OCI-LY3 (cell line): ENCODE data around the gene EXOC3L2.

Source experiments
- H2AFZ ChIP-seq: fragments of 200-600, 300-600 bp; shearing (Covaris generic); 2 replicates; pipeline ENCODE4 v1.6.0; 2014; ENCODE audit warnings: antibody characterized with exemption, low read depth, low read length
- H3K27ac ChIP-seq: fragments of 200-600, 300-600 bp; sonication (generic); 2 replicates; pipeline ENCODE4 v1.5.1; 2014; ENCODE audit warnings: mild to moderate bottlenecking, low read length, moderate library complexity, mixed read lengths
- H3K27me3 ChIP-seq: fragments of 200-600, 300-600 bp; sonication (generic); 2 replicates; pipeline ENCODE4 v1.6.1; 2014; ENCODE audit warnings: low read depth, low read length, mixed read lengths
- H3K36me3 ChIP-seq: fragments of 200-600, 300-600 bp; sonication (generic); replicated peaks from 2 replicates; pipeline ENCODE3; 2014; ENCODE audit warnings: low read depth, low read length, mixed read lengths
- H3K4me1 ChIP-seq: fragments of 300-600, 200-600 bp; sonication (generic); 2 replicates; pipeline ENCODE4 v1.6.1; 2014; ENCODE audit warnings: low read length, mixed read lengths
- H3K4me2 ChIP-seq: fragments of 200-600, 300-600 bp; sonication (generic); 2 replicates; pipeline ENCODE4 v1.6.1; 2014; ENCODE audit warnings: low read length, mixed read lengths
- H3K4me3 ChIP-seq: fragments of 300-600, 200-600 bp; sonication (generic); 2 replicates; pipeline ENCODE4 v1.5.1; 2014; ENCODE audit warnings: antibody characterized with exemption, mild to moderate bottlenecking, low read length, moderate library complexity
- H3K79me2 ChIP-seq: fragments of 300-600, 200-600 bp; shearing (Covaris generic); 2 replicates; pipeline ENCODE4 v1.6.1; 2014; ENCODE audit warnings: mild to moderate bottlenecking, low read length, mixed read lengths
- H3K9ac ChIP-seq: fragments of 300-600, 200-600 bp; shearing (Covaris generic); 2 replicates; pipeline ENCODE4 v1.6.0; 2014; ENCODE audit warnings: mild to moderate bottlenecking, low read length, moderate library complexity
- H3K9me3 ChIP-seq: fragments of 200-600, 300-600 bp; shearing (Covaris generic); 2 replicates; pipeline ENCODE4 v1.6.1; 2014; ENCODE audit warnings: low read length, mixed read lengths; ENCODE audit not compliant: insufficient read depth
- H4K20me1 ChIP-seq: fragments of 200-600, 300-600 bp; sonication (generic); 2 replicates; pipeline ENCODE4 v1.6.1; 2016; ENCODE audit warnings: low read length, mixed read lengths; ENCODE audit not compliant: insufficient read depth
- EZH2phosphoT487 ChIP-seq: fragments of 200-600 bp; shearing (Covaris generic); IDR thresholded peaks from 2 replicates; pipeline ENCODE4 v1.6.1; 2018; ENCODE audit warnings: antibody characterized with exemption, mixed run types, low read depth
- TF ChIP-seq, protein P1 (sequence below): fragments of 200-600, 300-600 bp; sonication (generic); IDR thresholded peaks from 2 replicates; pipeline ENCODE4 v1.5.1; 2014; ENCODE audit warnings: antibody characterized with exemption, low read length, low read depth

EXOC3L2 gene

DNA sequence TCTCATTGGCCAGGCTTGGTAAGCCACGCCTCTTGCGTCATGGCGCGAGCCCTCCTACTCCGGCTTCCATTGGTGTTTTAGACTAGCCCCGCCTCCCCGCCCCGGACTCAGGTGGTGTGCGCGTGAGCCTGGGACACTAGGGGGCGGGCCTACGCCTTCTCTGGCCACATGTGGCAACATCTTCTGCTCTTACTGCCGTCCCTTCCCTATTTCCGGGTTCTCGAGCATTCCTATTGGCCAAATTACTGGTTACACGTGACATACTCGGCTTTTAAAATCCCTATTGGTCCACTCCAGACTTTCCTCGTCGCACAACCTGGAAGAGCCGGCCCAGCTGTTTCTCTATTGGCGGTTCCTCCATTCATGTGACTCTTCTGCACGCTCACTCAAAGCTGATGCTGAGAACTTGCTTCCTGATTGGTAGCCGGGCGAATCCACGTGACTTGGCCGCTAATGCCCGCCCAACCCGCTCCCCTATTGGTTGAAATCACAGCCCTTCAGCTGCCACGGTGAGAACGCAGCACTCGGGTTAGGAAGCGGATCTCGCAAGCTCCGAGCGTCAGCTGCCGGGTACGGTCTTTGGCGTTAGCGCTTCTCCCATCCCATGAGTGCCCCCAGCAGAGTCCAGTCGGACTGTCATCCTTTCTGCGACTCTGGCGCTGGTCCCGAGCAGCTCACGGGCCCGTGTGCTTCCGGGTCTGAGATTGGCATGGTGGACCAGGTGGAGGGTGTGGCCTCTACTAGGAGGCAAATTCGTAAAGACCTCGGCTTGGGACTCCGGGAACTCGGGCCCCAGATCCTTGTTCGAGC, 66.7 kb downstream of the EXOC3L2 start, which contains the start of gene BLOC1S3:
TSS of gene BLOC1S3 (plus strand) at position 523 of the 810 bp plus-strand sequence. CDS start 513 bp downstream, outside the sequence.
- peak within 1 kb of the TSS; percentile 92 for H3K4me3 ChIP-seq
- H4K20me1 ChIP-seq: no peaks in the 10 kb centered on the region
- H3K79me2 ChIP-seq: peaks cover 32% of the 10 kb centered on the region

DNA sequence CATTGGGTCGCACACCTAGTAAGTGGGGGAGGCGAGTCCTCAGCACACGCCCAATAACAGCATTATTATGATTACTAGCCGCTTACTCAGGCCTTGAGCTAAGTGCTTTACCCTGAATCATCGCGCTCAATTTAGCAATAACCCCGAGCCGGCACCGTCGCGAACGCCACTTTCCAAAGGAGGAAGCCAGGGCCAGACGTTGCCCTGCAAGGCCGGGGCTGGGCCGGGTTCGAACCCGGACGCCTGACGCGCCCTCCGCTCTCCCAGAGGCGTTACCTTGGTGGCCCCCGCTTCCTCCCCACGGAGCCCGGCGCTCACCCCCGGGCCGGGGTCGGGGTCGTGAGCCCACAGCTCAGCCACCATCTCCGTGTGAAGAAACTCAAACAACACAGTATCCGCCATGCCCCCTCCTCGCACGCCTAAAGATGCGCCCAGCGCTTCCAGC, 67.4 kb downstream of the EXOC3L2 start, which contains the start of gene TRAPPC6A:
TSS of gene TRAPPC6A (minus strand) at position 421 of the 445 bp plus-strand sequence. CDS start at position 402, 19 bp downstream.
- H3K4me1 ChIP-seq: peaks cover 8% of the 10 kb centered on the region; the same call in 1 of the 2 replicates
- no peaks in the 10 kb centered on the region for H3K9me3 ChIP-seq
- H3K4me3 ChIP-seq: peak within 1 kb of the TSS; percentile 92
- H3K9ac ChIP-seq: peak within 1 kb of the TSS; percentile 92
- H3K36me3 ChIP-seq: peaks cover 7% of the 10 kb centered on the region
- H3K27me3 ChIP-seq: no peaks in the 10 kb centered on the region
- peaks cover 32% of the 10 kb centered on the region for H3K79me2 ChIP-seq
- H4K20me1 ChIP-seq: no peaks in the 10 kb centered on the region
- H3K4me2 ChIP-seq: peak within 1 kb of the TSS; percentile 91
- peak within 1 kb of the TSS; percentile 83 for H2AFZ ChIP-seq
- TF ChIP-seq EZH2phosphoT487: no peak
- TF ChIP-seq, protein P1, sequence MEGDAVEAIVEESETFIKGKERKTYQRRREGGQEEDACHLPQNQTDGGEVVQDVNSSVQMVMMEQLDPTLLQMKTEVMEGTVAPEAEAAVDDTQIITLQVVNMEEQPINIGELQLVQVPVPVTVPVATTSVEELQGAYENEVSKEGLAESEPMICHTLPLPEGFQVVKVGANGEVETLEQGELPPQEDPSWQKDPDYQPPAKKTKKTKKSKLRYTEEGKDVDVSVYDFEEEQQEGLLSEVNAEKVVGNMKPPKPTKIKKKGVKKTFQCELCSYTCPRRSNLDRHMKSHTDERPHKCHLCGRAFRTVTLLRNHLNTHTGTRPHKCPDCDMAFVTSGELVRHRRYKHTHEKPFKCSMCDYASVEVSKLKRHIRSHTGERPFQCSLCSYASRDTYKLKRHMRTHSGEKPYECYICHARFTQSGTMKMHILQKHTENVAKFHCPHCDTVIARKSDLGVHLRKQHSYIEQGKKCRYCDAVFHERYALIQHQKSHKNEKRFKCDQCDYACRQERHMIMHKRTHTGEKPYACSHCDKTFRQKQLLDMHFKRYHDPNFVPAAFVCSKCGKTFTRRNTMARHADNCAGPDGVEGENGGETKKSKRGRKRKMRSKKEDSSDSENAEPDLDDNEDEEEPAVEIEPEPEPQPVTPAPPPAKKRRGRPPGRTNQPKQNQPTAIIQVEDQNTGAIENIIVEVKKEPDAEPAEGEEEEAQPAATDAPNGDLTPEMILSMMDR: no peak
- H3K27ac ChIP-seq: peak within 1 kb of the TSS; percentile 58

More for the DNA sequence above, 66.7 kb downstream of the EXOC3L2 start, which contains the start of gene BLOC1S3:
- H3K27me3 ChIP-seq: no peaks in the 10 kb centered on the region
- peaks cover 8% of the 10 kb centered on the region; the same call in 1 of the 2 replicates for H3K4me1 ChIP-seq
- H3K36me3 ChIP-seq: peaks cover 7% of the 10 kb centered on the region
- H3K27ac ChIP-seq: peak within 1 kb of the TSS; percentile 58
- H3K9ac ChIP-seq: peak within 1 kb of the TSS; percentile 92
- peak within 1 kb of the TSS; percentile 91 for H3K4me2 ChIP-seq
- H2AFZ ChIP-seq: peak within 1 kb of the TSS; percentile 83
- no peak for TF ChIP-seq EZH2phosphoT487
- TF ChIP-seq, protein P1: peak; percentile 44
- no peaks in the 10 kb centered on the region for H3K9me3 ChIP-seq

DNA sequence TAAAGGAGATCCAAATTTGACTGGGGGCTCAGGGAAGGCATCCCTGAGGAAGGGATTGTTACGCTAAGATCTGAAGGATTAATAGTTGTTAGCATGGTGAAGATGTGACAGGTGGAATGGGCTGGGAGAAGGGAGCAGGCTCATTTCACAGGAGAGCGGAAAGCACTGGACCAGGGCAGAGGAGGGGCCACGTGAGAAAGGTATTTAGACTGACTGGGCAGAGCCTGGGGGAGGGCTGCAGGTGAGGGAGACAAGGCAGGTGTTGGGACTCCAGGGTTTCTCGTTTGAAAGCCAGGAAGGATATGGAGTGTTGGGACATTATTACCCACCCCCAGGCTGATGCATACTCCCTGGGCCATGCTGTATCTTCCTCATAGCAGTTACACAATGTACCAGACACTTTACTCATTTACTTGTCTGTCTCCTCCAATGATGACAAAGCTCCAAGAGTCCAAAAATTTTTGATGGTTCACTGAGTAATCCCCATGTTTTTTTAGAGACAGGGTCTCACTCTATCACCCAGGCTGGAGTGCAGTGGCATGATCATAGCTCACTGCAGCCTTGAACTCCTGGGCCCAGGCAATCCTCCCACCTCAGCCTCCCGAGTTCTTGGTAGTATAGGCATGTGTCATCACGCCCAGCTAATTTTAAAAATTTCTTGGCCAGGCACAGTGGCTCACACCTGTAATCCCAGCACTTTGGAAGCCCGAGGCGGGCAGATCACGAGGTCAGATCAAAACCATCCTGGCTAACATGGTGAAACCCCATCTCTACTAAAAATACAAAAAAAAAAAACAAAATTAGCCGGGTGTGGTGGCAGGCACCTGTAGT, 69.5 kb downstream of the EXOC3L2 start:
- H3K79me2 ChIP-seq: peaks cover 32% of the 10 kb centered on the region
- H4K20me1 ChIP-seq: no peaks in the 10 kb centered on the region
- no peak overlapping the region for H3K9ac ChIP-seq
- H3K27ac ChIP-seq: no peak overlapping the region
- no peaks in the 10 kb centered on the region for H3K36me3 ChIP-seq
- H3K4me2 ChIP-seq: no peak overlapping the region
- no peak overlapping the region for H3K4me3 ChIP-seq
- H3K27me3 ChIP-seq: no peaks in the 10 kb centered on the region
- TF ChIP-seq EZH2phosphoT487: no peak
- TF ChIP-seq, protein P1: no peak
- no peak overlapping the region for H2AFZ ChIP-seq
- H3K4me1 ChIP-seq: peaks cover 8% of the 10 kb centered on the region; the same call in 1 of the 2 replicates
- no peaks in the 10 kb centered on the region for H3K9me3 ChIP-seq
